Naive thymus-derived CD4-positive, alpha-beta T cell (primary cell): ENCODE results near the gene CIPC. TPM values are rescaled to one million over a fixed set of nuclear protein-coding genes. Genes with fewer than 3 reads are reported as not detected.

Source experiments
- ATAC-seq: fragments of 150-1000 bp; cut with Tn5 transposase; 2 replicates; pipeline ENCODE4 v1.10.0; 2021; ENCODE audit warnings: mild to moderate bottlenecking, moderate library complexity
- CTCF ChIA-PET: fragments of 350-600 bp; sonication (Branson Sonifier 250); formaldehyde crosslinking; loops from one replicate; lab custom pipeline; 2021; ENCODE audit warnings: antibody characterized with exemption; lab: Charles Lee
- POLR2A ChIA-PET: fragments of 350-600 bp; sonication (Branson Sonifier 250); formaldehyde crosslinking; loops from one replicate; lab custom pipeline; 2021; ENCODE audit warnings: antibody characterized with exemption, inconsistent platforms; lab: Charles Lee
- DNase-seq, 9 donors: peaks; one replicate each; pipeline versions ENCODE4 v3.0.0 to v3.0.0-alpha.2; 2020 to 2022; ENCODE audit warnings: mixed read lengths in 1 of 9
- H3K27ac ChIP-seq: one replicate; pipeline ENCODE4 v1.7.0; 2013; ENCODE audit warnings: mild to moderate bottlenecking, low read depth, low read length, moderate library complexity
- H3K27me3 ChIP-seq, 2 donors: one replicate each; pipeline ENCODE4 v1.7.0; 2013; ENCODE audit warnings: low read length in 2 of 2, mild to moderate bottlenecking in 2 of 2, moderate library complexity in 2 of 2; ENCODE audit not compliant: control insufficient read depth in 2 of 2, insufficient read depth in 2 of 2
- H3K36me3 ChIP-seq, 3 experiments: 1 replicate in 2 of 3; 2 replicates in 1 of 3; pipeline ENCODE4 v1.7.0; 2013; ENCODE audit warnings: low read length in 3 of 3, mild to moderate bottlenecking in 3 of 3, moderate library complexity in 1 of 3; ENCODE audit not compliant: insufficient read depth in 3 of 3, control insufficient read depth in 2 of 3
- H3K4me1 ChIP-seq, 2 donors: one replicate each; pipeline ENCODE4 v1.7.0; 2013; ENCODE audit warnings: low read length in 2 of 2, mild to moderate bottlenecking in 2 of 2, moderate library complexity in 1 of 2; ENCODE audit not compliant: control insufficient read depth in 2 of 2, insufficient read depth in 2 of 2
- H3K4me3 ChIP-seq: 2 replicates; pipeline ENCODE4 v1.7.0; 2013; ENCODE audit warnings: mild to moderate bottlenecking, low read length
- H3K9me3 ChIP-seq, 3 experiments: 1 replicate in 2 of 3; 2 replicates in 1 of 3; pipeline ENCODE4 v1.7.0; 2013; ENCODE audit warnings: low read length in 3 of 3; ENCODE audit not compliant: control insufficient read depth in 2 of 3
- H3K27ac Mint-ChIP-seq, 9 donors: one replicate each; pipeline ENCODE4 v1.8.0; 2020 to 2022; ENCODE audit warnings: mixed read lengths in 9 of 9, mild to moderate bottlenecking in 8 of 9, moderate library complexity in 5 of 9, inconsistent platforms in 2 of 9
- H3K27me3 Mint-ChIP-seq, 5 donors: one replicate each; pipeline ENCODE4 v1.8.0; 2021 to 2022; ENCODE audit warnings: mixed read lengths in 5 of 5, mild to moderate bottlenecking in 1 of 5
- H3K36me3 Mint-ChIP-seq, 5 donors: one replicate each; pipeline ENCODE4 v1.8.0; 2020 to 2022; ENCODE audit warnings: mixed read lengths in 5 of 5, mild to moderate bottlenecking in 3 of 5, inconsistent platforms in 1 of 5
- H3K4me1 Mint-ChIP-seq, 7 donors: one replicate each; pipeline ENCODE4 v1.8.0; 2020 to 2022; ENCODE audit warnings: mixed read lengths in 7 of 7, mild to moderate bottlenecking in 3 of 7, inconsistent platforms in 1 of 7
- H3K4me3 Mint-ChIP-seq, 10 donors: one replicate each; pipeline ENCODE4 v1.8.0; 2020 to 2022; ENCODE audit warnings: mild to moderate bottlenecking in 10 of 10, mixed read lengths in 10 of 10, moderate library complexity in 6 of 10, inconsistent platforms in 2 of 10
- H3K9me3 Mint-ChIP-seq, 11 donors: one replicate each; pipeline ENCODE4 v1.8.0; 2020 to 2022; ENCODE audit warnings: mixed read lengths in 11 of 11, mild to moderate bottlenecking in 4 of 11, inconsistent platforms in 1 of 11, moderate library complexity in 1 of 11
- intact Hi-C, 2 donors: fragments of 100-400 bp; cut with micrococcal nuclease; formaldehyde crosslinking; loops; one replicate each; pipeline ENCODE4 v1.15.1; 2023
- polyA plus RNA-seq, 2 donors: library from polyadenylated mRNA; unstranded; fragments of 300-500 nt; fragmentation: Illumina TruSeq; gene quantifications; one replicate each; pipeline ENCODE4 v1.2.3, GENCODE V29; 2021
- total RNA-seq, 6 experiments: library from RNA in 5 of 6; stranded (reverse) in 5 of 6; gene quantifications; 1 replicate in 5 of 6; 2 replicates in 1 of 6; pipeline ENCODE4 v1.2.3 and lab custom pipeline; 2021 to 2026

Gene CIPC
- total and polyA plus RNA-seq, 7 experiments from 2014 or later, result 4.3 to 14.2 (median 10.5) TPM

DNA sequence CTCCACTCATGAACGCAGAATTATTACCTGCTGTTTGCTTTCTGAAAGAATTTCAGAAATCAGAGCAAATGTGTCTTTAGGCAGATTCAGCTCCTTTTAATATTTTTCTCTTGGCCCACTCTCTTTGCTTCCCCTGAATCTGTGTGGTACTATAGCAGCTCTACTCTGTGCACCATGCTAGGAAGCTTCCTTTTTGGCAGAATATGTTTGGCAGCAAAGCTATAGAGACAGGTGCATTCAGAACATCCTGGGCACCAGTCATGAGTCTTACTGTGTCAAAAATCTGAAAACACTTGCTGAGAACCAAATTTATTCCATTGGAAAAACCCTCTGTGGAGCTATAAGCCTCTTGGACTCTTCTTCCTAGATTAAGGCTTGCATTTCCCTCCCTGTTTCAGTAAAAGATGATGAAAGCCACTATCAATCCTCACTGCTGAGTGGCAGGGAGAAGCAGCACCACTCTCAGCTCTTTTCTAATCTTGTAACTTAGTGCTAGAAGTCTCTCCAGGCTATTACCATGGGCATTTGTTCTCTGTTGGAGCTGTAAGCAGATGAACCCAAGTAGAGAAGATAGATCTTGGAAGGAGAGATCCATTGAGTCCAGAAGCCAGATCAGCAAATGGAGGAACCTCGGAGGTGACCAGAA lies 18.2 kb downstream of the CIPC start:
- no peaks in the 10 kb centered on the region for H3K27me3 Mint-ChIP-seq
- Histone ChIP-seq H3K9me3 (no peaks in the 10 kb centered on the region), H3K36me3 (peaks cover 0 to 31% (median 0%) of the 10 kb centered on the region in 3 experiments), H3K27me3 (no peaks in the 10 kb centered on the region), H3K4me3 (no peak overlapping the region), H3K4me1 (peaks cover 0 to 18% of the 10 kb centered on the region in 2 donors), H3K27ac (no peak overlapping the region)
- H3K27ac Mint-ChIP-seq, result no peak overlapping the region
- H3K9me3 Mint-ChIP-seq, result no peaks in the 10 kb centered on the region
- DNase-seq (no peak), ATAC-seq (no peak)
- peaks cover 4 to 10% (median 8%) of the 10 kb centered on the region in 7 donors for H3K4me1 Mint-ChIP-seq
- ChIA-PET CTCF (interaction anchor here (0.6 to 0.9 kb wide), 2 partner anchors 20 to 157 kb away, joined by 3 read pairs; no protein-coding TSS in a partner anchor), POLR2A (no interaction called here)
- no peak overlapping the region for H3K4me3 Mint-ChIP-seq
- H3K36me3 Mint-ChIP-seq, result peaks cover 8 to 57% (median 17%) of the 10 kb centered on the region in 5 donors
- intact Hi-C loops, result no loop called here

- Mint-ChIP-seq H3K4me1 (peaks cover 6 to 33% (median 21%) of the 10 kb centered on the region in 7 donors), H3K27ac (peak overlapping the region in 6 of 9 donors; percentile 18 to 92 (median 83)), H3K9me3 (no peaks in the 10 kb centered on the region), H3K36me3 (peaks cover 0 to 35% (median 10%) of the 10 kb centered on the region in 5 donors), H3K4me3 (peak overlapping the region in 2 of 10 donors; percentile 10 to 62), H3K27me3 (peaks cover 0 to 19% (median 0%) of the 10 kb centered on the region in 5 donors)
- peaks cover 10 to 44% of the 10 kb centered on the region in 2 donors for H3K4me1 ChIP-seq
- peaks cover 0 to 1% (median 0%) of the 10 kb centered on the region in 3 experiments for H3K36me3 ChIP-seq
- intact Hi-C loops, result loop anchor here (1.0 to 10.0 kb wide), 2 partner anchors 22 to 205 kb away; partner anchors contain the start of genes CIPC (in 1 of the 2), GSTZ1 (in 1 of the 2) and POMT2 (in 1 of the 2)
- peak in 5 of 9 donors; percentile 12 to 48 (median 15) for DNase-seq
- ATAC-seq, result peak; percentile 39
- no peaks in the 10 kb centered on the region for H3K9me3 ChIP-seq
- POLR2A ChIA-PET, result interaction anchor here (0.6 to 2.7 kb wide), 5 partner anchors 10 to 216 kb away, joined by 3 to 17 read pairs (median 6); partner anchors contain the start of gene CIPC
- H3K4me3 ChIP-seq, result no peak overlapping the region
- no peaks in the 10 kb centered on the region for H3K27me3 ChIP-seq
- peak overlapping the region; percentile 62 for H3K27ac ChIP-seq
- CTCF ChIA-PET, result no interaction called here
These were observed 21.8 kb downstream of the CIPC start for GRCh38 chr14:77119851-77120250.

- Mint-ChIP-seq H3K4me1 (peaks cover 6 to 41% (median 28%) of the 10 kb centered on the region in 7 donors), H3K36me3 (peaks cover 0 to 26% (median 5%) of the 10 kb centered on the region in 5 donors), H3K4me3 (peak overlapping the region in 7 of 10 donors; percentile 35 to 75 (median 58)), H3K9me3 (no peaks in the 10 kb centered on the region), H3K27ac (peak overlapping the region in 8 of 9 donors; percentile 19 to 90 (median 76)), H3K27me3 (peaks cover 6 to 28% (median 8%) of the 10 kb centered on the region in 5 donors)
- no peaks in the 10 kb centered on the region for H3K27me3 ChIP-seq
- ChIA-PET CTCF (no interaction called here), POLR2A (interaction anchor here (0.6 to 2.7 kb wide), 6 partner anchors 12 to 166 kb away, joined by 3 to 17 read pairs (median 6); partner anchors contain the start of gene CIPC)
- ATAC-seq (peak; percentile 69), DNase-seq (peak in 6 of 9 donors; percentile 22 to 45 (median 28))
- no peaks in the 10 kb centered on the region for H3K9me3 ChIP-seq
- peak overlapping the region; percentile 9 for H3K4me3 ChIP-seq
- H3K36me3 ChIP-seq, result no peaks in the 10 kb centered on the region
- H3K27ac ChIP-seq, result peak overlapping the region; percentile 56
- peaks cover 16 to 51% of the 10 kb centered on the region in 2 donors for H3K4me1 ChIP-seq
- intact Hi-C loops, result loop anchor here (1.0 to 10.0 kb wide), 2 partner anchors 23 to 204 kb away; partner anchors contain the start of genes CIPC (in 1 of the 2), GSTZ1 (in 1 of the 2) and POMT2 (in 1 of the 2)
These were observed 23.0 kb downstream of the CIPC start for GRCh38 chr14:77120771-77121743.

GRCh38 chr14:77122526-77123125 lies 24.6 kb downstream of the CIPC start:
- peak overlapping the region in 4 of 10 donors; percentile 3 to 27 (median 19) for H3K4me3 Mint-ChIP-seq
- Histone ChIP-seq H3K9me3 (no peaks in the 10 kb centered on the region), H3K4me3 (no peak overlapping the region), H3K4me1 (peaks cover 16 to 51% of the 10 kb centered on the region in 2 donors), H3K27ac (no peak overlapping the region), H3K36me3 (no peaks in the 10 kb centered on the region), H3K27me3 (no peaks in the 10 kb centered on the region)
- H3K27ac Mint-ChIP-seq, result peak overlapping the region in 5 of 9 donors; percentile 49 to 75 (median 65)
- no peak for DNase-seq
- ATAC-seq, result no peak
- intact Hi-C loops, result loop anchor here in 1 of 2 donors (10.0 kb wide), 1 partner anchor 202 kb away; the partner anchor contains the start of genes GSTZ1 and POMT2
- ChIA-PET CTCF (interaction anchor here (0.5 to 3.4 kb wide), 4 partner anchors 10 to 248 kb away, joined by 3 to 18 read pairs (median 9); no protein-coding TSS in a partner anchor), POLR2A (interaction anchor here (1.2 to 1.9 kb wide), 2 partner anchors 17 to 26 kb away, joined by 3 to 5 read pairs; no protein-coding TSS in a partner anchor)
- peaks cover 6 to 41% (median 28%) of the 10 kb centered on the region in 7 donors for H3K4me1 Mint-ChIP-seq
- H3K36me3 Mint-ChIP-seq, result peaks cover 0 to 15% (median 4%) of the 10 kb centered on the region in 5 donors
- peaks cover 15 to 43% (median 18%) of the 10 kb centered on the region in 5 donors for H3K27me3 Mint-ChIP-seq
- H3K9me3 Mint-ChIP-seq, result no peaks in the 10 kb centered on the region

DNA sequence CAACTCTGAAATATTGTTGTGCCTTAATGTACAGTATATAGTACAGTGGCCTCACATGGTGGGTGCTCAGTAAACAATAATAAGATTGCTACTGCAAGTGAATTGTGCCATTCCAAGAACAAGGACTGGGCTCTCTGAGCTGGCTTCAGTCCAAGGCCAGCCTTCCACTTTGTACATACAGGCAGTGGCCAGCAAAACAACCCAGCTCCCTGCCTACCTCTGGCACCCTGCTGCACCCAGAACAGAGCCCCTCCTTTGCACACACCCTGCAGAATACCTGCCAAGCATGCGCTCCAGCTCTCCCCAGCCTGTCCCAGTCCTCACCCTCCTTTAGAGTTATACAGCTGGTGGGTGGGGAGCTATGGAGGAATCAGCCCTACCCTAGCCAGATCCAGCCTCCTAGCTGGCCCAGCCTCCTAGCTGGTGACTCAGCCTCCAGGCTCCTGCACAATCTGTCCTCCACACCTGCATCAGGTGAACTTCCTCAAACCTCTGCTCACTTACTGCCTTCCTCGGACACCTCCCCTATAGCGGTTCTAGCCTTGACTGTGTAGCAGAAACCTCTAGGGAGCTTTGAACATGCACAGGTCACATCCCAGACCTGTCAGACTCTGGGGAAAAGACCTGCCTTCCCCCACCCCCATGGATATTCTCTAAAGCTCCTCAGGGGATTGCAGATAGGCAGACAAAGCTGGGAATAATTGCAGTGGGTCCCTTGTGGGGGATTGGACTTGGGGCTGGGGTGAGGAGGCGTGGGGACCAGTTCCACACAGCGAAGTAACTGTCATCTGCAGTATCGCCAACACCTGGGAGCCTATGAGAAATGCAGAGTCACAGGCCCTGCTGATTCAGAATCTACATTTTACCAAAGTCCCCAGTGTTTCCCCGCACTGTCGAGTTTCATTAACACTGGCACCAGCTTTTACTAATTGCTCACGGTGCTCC lies 25.6 kb downstream of the CIPC start:
- peaks cover 16 to 51% of the 10 kb centered on the region in 2 donors for H3K4me1 ChIP-seq
- no peaks in the 10 kb centered on the region for H3K9me3 ChIP-seq
- no peak for DNase-seq
- no peaks in the 10 kb centered on the region for H3K27me3 ChIP-seq
- H3K27ac ChIP-seq, result no peak overlapping the region
- ChIA-PET CTCF (interaction anchor here (0.5 to 3.4 kb wide), 8 partner anchors 11 to 250 kb away, joined by 3 to 18 read pairs (median 4); no protein-coding TSS in a partner anchor), POLR2A (interaction anchor here (0.9 to 1.5 kb wide), 5 partner anchors 13 to 52 kb away, joined by 3 to 9 read pairs (median 3); partner anchors contain the start of gene CIPC)
- Mint-ChIP-seq H3K4me1 (peaks cover 6 to 41% (median 28%) of the 10 kb centered on the region in 7 donors), H3K9me3 (no peaks in the 10 kb centered on the region), H3K4me3 (peak overlapping the region; percentile 21 to 83 (median 78)), H3K27ac (peak overlapping the region in 1 of 9 donors; percentile 32), H3K27me3 (peaks cover 21 to 49% (median 25%) of the 10 kb centered on the region in 5 donors), H3K36me3 (peaks cover 0 to 11% (median 4%) of the 10 kb centered on the region in 5 donors)
- no peaks in the 10 kb centered on the region for H3K36me3 ChIP-seq
- H3K4me3 ChIP-seq, result peak overlapping the region; percentile 84
- intact Hi-C loops, result loop anchor here in 1 of 2 donors (1.0 to 10.0 kb wide), 2 partner anchors 25 to 201 kb away; partner anchors contain the start of genes CIPC, GSTZ1 and POMT2
- no peak for ATAC-seq
